ENCODE measurements around the gene C3orf38.
"Not testable (repeated sequence)": the region's sequence is repeated elsewhere in the genome, so short reads cannot be mapped to it uniquely, and the experiment has no call there.

The C3orf38 gene

DNA sequence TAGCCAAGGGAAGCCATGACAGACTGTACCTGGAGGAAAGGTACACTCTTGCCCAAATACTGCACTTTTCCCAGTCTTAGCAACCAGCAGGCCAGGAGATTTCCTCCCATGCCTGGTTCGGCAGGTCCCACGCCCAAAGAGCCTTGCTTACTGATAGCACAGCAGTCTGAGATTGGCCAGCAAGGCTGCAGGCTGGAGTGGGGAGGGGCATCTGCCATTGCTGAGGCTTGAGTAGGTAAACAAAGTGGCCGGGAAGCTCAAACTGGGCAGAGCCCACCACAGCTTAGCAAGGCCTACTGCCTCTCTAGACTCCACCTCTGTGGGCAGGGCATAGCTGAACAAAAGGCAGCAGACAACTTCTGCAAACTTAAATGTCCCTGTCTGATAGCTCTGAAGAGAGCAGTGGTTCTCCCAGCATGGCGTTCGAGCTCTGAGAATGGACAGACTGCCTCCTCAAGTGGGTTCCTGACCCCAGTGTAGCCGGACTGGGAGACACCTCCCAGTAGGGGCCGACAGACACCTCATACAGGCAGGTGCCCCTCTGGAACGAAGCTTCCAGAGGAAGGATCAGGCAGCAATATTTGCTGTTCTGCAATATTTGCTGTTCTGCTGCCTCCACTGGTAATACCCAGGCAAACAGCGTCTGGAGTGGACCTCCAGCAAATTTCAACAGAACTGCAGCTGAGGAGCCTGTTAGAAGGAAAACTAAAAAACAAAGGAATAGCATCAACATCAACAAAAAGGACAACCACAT is 32.6 kb downstream of the C3orf38 start:
- H3K36me3 Mint-ChIP-seq, DNase-seq, H3K27ac Mint-ChIP-seq, H3K9me3 Mint-ChIP-seq, H3K4me1 Mint-ChIP-seq, H3K27me3 Mint-ChIP-seq, CTCF ChIA-PET, H3K4me3 Mint-ChIP-seq: not testable (repeated sequence)

DNA sequence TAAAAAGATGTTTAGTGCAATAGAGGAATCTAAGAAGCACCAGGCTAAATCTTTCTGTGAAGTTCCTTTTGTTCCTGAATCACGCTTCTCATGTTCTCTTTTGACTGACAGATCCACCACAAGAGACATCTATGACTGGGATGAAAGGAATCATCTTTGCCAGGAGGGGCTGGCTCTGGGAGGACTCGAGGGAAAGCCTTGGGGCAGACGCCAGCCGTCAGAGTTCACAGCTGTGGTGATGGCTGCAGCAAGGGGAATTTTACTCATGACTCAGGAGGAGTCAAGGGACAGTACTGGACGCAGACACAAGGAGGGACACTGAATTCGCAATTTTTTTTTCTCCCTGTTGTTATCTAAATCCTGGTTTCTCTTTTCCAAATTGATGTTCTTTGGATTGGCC is 38.7 kb downstream of the C3orf38 start:
- H3K36me3 Mint-ChIP-seq, result no peaks in the 10 kb centered on the region
- no peak overlapping the region for H3K4me3 Mint-ChIP-seq
- CTCF ChIA-PET, result no interaction called here
- no peaks in the 10 kb centered on the region for H3K9me3 Mint-ChIP-seq
- H3K4me1 Mint-ChIP-seq, result no peaks in the 10 kb centered on the region
- no peaks in the 10 kb centered on the region for H3K27me3 Mint-ChIP-seq
- H3K27ac Mint-ChIP-seq, result no peak overlapping the region
- DNase-seq, result no peak

DNA sequence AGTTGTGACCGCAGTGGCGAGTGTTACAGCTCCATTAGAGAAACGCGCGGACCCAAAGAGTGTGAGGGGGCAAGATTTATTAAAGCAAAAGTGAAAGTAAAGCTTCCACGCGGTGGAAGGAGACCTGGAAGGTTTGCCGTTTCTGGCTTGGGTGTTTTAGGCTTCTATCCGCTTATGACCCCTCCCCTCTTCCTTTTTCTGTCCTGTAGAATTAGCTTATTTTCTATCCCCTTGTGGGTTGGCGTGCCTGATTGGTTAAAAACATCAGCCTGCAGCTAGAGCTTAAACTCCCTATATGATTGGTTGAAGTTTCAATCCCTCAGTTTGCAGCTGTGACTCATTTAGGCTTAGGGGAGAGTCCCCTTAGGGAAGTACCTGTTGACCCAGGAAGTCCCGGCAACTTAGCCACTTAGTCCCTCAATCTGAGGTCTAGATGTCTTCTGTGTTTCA is 39.6 kb downstream of the C3orf38 start:
- no peak overlapping the region for H3K27ac Mint-ChIP-seq
- DNase-seq, result no peak
- H3K27me3 Mint-ChIP-seq, result no peaks in the 10 kb centered on the region
- H3K4me3 Mint-ChIP-seq, result no peak overlapping the region
- no peaks in the 10 kb centered on the region for H3K4me1 Mint-ChIP-seq
- no peaks in the 10 kb centered on the region for H3K36me3 Mint-ChIP-seq
- no peaks in the 10 kb centered on the region for H3K9me3 Mint-ChIP-seq
- CTCF ChIA-PET, result interaction anchor here (0.8 kb wide), 1 partner anchor 11 kb away, joined by 3 read pairs; no protein-coding TSS in a partner anchor

DNA sequence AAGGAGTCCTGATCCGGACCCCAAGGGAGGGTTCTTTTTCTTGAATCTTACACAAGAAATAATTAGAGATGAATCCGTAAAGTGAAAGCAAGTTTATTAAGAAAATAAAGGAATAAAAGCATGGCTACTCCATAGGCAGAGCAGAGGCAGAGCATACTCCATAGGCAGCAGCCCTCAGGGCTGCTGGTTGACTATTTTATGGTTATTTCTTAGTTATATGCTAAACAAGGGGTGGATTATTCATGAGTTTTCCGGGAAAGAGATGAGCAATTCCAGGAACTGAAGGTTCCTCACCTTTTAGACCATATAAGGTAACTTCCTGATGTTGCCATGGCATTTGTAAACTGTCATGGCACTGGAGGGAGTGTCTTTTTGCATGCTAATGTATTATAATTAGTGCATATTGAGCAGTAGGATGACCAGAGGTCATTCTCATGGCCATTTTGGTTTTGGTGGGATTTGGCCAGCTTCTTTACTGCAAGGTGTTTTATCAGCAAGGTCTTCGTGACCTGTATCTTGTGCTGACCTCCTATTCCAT is 42.2 kb downstream of the C3orf38 start:
- Mint-ChIP-seq H3K36me3 (no peaks in the 10 kb centered on the region), H3K27ac (no peak overlapping the region), H3K4me3 (no peak overlapping the region), H3K27me3 (no peaks in the 10 kb centered on the region), H3K9me3 (no peaks in the 10 kb centered on the region), H3K4me1 (no peaks in the 10 kb centered on the region)
- DNase-seq, result no peak
- CTCF ChIA-PET, result no interaction called here

DNA sequence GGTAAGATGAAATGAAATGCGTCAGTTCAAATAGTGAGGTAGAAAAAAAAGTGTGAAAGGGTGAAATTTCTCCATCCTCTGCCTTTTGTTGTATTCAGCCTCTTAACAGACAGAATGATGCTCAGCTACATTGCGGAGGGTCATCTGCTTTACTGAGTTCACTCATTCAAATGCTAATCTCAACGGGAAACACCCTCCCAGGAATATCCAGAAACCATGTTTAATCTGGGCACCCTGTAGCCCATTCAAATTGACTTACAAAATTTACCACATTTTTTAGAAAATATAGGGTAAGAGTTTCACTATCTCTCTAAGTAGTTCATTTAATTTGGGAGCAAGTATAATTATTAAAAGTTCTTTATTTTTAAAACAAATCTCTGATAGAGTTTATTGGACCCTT is 42.9 kb downstream of the C3orf38 start:
- Mint-ChIP-seq H3K27ac (no peak overlapping the region), H3K9me3 (no peaks in the 10 kb centered on the region)

DNA sequence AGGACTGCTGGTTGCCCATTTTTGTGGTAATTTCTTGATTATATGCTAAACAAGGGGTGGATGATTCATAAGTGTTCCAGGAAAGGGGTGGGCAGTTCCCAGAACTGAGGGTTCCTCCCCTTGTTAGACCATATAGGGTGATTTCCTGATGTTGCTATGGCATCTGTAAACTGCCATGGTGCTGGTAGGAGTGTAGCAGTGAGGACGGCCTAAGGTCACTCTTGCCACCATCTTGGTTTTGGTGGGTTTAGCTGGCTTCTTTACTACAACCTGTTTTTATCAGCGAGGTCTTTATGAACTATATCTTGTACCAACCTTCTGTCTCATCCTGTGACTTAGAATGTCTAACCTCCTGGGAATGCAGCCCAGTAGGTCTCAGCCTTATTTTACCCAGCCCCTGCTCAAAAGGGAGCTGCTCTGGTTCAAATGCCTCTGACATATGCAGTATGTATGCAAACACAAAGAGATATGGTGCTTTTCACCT is 46.2 kb downstream of the C3orf38 start:
- no peak overlapping the region for H3K4me3 Mint-ChIP-seq
- H3K36me3 Mint-ChIP-seq, result no peaks in the 10 kb centered on the region
- DNase-seq, result peak; percentile 37
- CTCF ChIA-PET, result no interaction called here
- no peaks in the 10 kb centered on the region for H3K9me3 Mint-ChIP-seq
- no peaks in the 10 kb centered on the region for H3K4me1 Mint-ChIP-seq
- peaks cover 3% of the 10 kb centered on the region for H3K27me3 Mint-ChIP-seq
- H3K27ac Mint-ChIP-seq, result no peak overlapping the region

More for the DNA sequence above, 42.9 kb downstream of the C3orf38 start:
- no peaks in the 10 kb centered on the region for H3K36me3 Mint-ChIP-seq
- no peaks in the 10 kb centered on the region for H3K4me1 Mint-ChIP-seq
- no peak overlapping the region for H3K4me3 Mint-ChIP-seq
- DNase-seq, result no peak
- CTCF ChIA-PET, result no interaction called here
- H3K27me3 Mint-ChIP-seq, result no peaks in the 10 kb centered on the region

DNA sequence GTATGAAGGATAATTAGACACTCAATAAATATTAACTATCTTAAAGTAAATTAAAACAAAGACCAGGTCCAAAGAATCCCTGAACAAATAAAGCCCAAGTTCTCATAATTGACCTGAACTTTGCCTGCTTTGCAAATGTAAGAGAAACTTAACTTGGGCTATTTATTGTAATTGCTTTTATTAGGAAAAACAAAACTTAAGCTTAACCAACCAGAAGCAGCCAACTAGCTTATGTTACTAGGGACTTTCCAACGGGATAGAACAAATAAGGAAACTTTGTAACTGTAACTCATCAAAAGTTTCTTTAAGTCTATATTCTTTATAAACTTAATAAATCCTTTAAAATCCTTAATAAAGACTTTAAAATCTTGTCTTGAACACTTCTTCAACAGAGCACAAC is 48.4 kb downstream of the C3orf38 start:
- CTCF ChIA-PET, result interaction anchor here (0.7 kb wide), 1 partner anchor 476 kb away, joined by 3 read pairs; no protein-coding TSS in a partner anchor
- DNase-seq, result no peak
- Mint-ChIP-seq H3K27ac (no peak overlapping the region), H3K4me1 (no peaks in the 10 kb centered on the region), H3K36me3 (no peaks in the 10 kb centered on the region), H3K9me3 (no peaks in the 10 kb centered on the region), H3K27me3 (peaks cover 7% of the 10 kb centered on the region), H3K4me3 (no peak overlapping the region)

DNA sequence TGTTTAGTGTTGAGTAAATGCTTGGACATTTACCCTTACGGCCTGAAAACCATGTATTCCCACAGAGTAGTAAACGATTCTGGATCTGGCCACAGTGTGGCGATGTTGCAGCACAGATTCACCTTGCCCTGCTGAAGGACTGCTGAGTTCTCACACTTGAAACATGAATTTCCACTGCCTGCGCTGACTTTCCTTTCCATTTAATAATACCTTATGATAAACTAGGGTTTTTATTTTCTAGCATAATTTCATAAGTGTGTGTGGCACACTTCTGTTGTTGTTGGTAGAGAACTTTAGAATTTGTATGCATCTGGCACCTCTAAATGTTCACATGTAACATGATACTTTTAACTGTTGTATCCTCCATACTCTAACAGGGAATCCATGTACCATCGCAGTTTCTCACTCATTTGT is 53.9 kb downstream of the C3orf38 start:
- Mint-ChIP-seq H3K27ac (no peak overlapping the region), H3K27me3 (peaks cover 7% of the 10 kb centered on the region), H3K4me1 (no peaks in the 10 kb centered on the region), H3K9me3 (no peaks in the 10 kb centered on the region), H3K36me3 (no peaks in the 10 kb centered on the region), H3K4me3 (no peak overlapping the region)
- CTCF ChIA-PET, result no interaction called here
- peak; percentile 67 for DNase-seq

All from activated naive CD4-positive, alpha-beta T cell treated with anti-CD3 and anti-CD28 coated beads, Interleukin-2, amount 10 ng/mL, durations not matched to agents 7 days and 5 days (primary cell).